Right lobe of liver (tissue), 4 donors: ENCODE data around the gene WIPF2.

Source experiments
- CTCF ChIP-seq, 4 donors: fragments of 200-600 bp in 3 of 4; fragments of 450-650 bp in 1 of 4; IDR thresholded peaks; one replicate each; pipeline versions ENCODE4 v1.5.1 to v1.8.0; 2016 to 2022; ENCODE audit warnings: antibody characterized with exemption in 4 of 4, mild to moderate bottlenecking in 2 of 4
- POLR2A ChIP-seq: fragments of 450-650 bp; IDR thresholded peaks from one replicate; pipeline ENCODE4 v1.6.1; 2017; ENCODE audit warnings: antibody characterized with exemption, mild to moderate bottlenecking
- donor health status: DM: no; HTN: no; CAD: no.
- donor health status: DM: no; HTN: no; CAD: no.
- donor health status: DM: no; HTN: yes; CAD: no.

GRCh38 chr17:40241252-40241834 lies 22.2 kb downstream of the WIPF2 start:
- TF ChIP-seq POLR2A, result no peak
- no peak for TF ChIP-seq CTCF (IDR thresholded peaks at IDR 0.05)
